CD4-positive, alpha-beta T cell treated with Interleukin-4 for 1 hour (primary cell): ENCODE data around the gene PDYN.

ENCODE experiments used
- DNase-seq, 2 donors: peaks; one replicate each; pipeline ENCODE4 v3.0.0-alpha.2; 2020 to 2022

The PDYN gene

GRCh38 chr20:1949347-1950100 is 44.3 kb downstream of the PDYN start:
- DNase-seq: no peak

- DNase-seq: no peak
Measured at GRCh38 chr20:1947535-1947846, 46.4 kb downstream of the PDYN start.

DNA sequence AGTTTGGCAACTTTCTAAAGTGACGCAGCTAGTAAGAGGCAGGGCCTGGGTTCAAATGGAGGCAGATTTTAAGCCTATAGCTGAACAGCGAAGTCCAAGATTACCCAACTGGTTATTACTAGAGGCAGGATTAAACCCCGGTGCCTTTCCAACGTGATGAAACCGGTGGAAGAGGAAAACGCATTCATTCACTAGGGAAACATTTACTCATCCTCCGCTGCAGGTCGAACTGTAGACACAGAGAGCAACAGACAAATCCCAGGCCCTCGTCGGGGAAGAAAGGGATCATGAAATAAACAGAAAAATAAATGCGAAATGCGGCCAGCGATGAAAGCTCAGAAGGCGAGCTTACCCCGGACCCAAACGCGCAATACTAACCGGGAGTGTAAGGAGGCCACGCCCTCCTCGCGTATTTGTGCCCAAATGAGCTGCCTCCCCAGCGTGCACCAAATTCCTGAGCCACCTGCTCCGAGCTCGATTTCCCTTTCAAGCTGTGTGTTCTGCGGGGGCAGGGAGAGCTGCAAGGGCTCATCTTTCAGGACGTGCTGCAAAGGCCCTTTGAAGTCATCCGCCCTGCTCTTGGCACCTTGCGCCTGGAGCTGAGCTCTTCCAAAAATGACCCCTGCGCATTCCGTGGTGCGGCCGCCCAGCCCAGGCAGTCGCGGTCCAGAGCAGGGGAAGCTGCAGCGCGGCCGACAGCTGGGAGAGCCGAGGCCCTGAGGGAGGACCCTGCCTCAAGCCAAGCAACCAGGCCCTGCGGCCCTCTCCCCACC is 46.9 kb downstream of the PDYN start:
- DNase-seq: peak; percentile 30 to 69

GRCh38 chr20:1946442-1946761 is 47.5 kb downstream of the PDYN start:
- no peak for DNase-seq

DNA sequence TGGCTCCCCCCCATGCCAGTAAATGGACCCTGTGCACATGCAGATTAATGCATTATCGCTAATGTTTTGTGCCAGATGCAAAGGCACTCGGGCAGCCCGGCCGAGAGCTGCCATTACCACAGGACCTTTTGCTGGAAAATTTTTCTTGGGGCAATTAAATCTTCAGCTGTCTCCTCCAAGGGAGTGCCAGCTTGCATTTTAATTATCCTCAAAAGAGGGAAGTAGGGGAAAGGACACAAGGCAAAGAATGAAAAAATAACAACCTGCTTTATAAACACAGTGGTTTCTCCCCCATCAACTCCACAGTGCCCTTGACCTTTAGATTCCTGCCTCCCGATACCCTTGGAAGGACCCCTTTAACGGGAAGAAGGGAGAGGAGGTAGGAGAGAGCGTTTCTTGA is 48.2 kb downstream of the PDYN start:
- DNase-seq: no peak

- peak; percentile 32 to 80 for DNase-seq
Measured at GRCh38 chr20:1945134-1945618, 48.7 kb downstream of the PDYN start.

- DNase-seq: no peak
Measured at GRCh38 chr20:1944345-1945091, 49.3 kb downstream of the PDYN start.

- peak; percentile 9 to 80 for DNase-seq
Measured at GRCh38 chr20:1943275-1944002, 50.4 kb downstream of the PDYN start.

DNA sequence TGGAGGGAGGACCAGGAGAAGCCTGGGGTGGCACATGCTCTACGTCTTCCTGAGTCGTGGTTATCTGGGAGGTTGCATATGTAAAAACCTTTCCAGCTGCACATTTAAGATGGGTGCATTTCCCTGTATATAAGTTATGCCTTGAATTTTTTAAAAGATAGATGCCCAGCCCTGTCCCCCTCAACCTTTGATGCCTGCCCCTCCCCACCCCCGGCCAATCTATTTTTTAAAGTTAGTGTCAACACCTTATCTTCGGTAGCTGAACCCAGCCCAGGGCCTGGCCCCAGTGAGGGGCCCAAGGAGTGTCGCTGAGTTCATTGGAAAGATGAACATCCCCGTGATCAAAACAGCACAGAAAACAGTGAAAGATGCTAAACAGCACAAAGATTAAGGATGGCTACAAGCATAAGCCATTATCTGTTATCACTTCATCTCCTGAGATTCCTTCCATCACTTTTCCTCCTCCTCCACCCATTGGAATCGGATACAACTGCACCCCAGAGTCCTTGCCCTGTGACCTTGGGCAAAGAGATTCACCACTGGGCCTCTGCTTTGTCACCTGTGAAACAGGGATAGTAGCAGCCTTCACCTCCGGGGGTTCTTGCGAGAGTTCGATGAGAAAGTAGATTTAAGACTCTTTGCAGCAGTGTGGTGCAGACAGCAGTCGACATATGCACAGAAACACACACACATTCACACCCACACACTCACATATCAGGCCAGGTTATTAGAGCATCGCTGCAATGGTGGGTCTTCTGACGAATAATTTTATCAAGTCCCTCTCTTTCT is 51.2 kb downstream of the PDYN start:
- DNase-seq: no peak

DNA sequence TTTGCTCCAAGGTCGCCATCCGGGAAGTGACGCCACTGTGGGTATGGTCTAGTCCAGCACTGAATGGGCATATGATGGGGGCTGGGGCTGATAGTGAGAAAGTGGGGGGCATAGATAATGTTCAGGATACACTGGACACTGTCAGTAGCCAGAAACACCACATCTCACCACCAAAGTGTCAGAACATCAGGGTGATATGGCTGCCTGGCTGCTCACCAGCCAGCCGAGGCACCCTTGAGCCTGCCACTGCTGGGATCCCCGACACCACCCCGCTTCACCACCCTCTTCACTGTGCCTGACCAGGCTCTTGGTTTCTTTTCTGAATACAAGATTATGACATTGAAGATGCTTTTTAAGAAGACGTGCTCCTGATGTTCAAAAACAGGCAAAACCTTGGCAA is 51.8 kb downstream of the PDYN start:
- no peak for DNase-seq

GRCh38 chr20:1941226-1941625 is 52.6 kb downstream of the PDYN start:
- DNase-seq: no peak

GRCh38 chr20:1940581-1940980 is 53.3 kb downstream of the PDYN start:
- DNase-seq: no peak

GRCh38 chr20:1939270-1939595 is 54.6 kb downstream of the PDYN start:
- DNase-seq: no peak

DNA sequence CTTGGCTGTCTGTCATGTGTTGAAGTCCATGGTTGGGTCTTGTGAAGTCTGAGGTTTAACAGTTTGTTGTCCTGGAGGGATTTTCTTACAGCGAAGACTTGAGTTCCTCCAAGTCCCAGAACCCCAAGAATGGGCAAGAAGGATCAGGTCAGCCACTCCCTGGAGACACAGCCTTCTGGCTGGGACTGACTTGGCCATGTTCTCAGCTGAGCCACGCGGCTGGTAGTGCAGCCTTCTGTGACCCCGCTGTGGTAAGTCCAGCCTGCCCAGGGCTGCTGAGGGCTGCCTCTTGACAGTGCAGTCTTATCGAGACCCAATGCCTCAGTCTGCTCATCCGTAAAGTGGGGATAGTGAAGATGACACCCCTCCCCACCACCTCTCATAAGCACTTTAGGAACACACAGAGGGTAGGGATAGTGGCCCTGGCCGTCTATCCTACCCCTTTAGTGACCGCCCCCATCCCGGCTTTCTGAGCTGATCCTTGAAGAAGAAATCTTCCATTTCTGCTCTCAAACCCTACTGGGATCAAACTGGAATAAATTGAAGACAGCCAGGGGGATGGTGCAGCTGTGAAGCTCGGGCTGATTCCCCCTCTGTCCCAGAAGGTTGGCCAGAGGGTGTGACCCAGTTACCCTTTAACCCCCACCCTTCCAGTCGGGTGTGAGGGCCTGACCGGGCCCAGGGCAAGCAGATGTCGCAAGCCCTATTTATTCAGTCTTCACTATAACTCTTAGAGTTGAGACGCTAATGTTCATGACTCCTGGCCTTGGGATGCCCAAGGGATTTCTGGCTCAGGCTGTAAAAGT is 55.2 kb downstream of the PDYN start:
- DNase-seq: no peak

DNA sequence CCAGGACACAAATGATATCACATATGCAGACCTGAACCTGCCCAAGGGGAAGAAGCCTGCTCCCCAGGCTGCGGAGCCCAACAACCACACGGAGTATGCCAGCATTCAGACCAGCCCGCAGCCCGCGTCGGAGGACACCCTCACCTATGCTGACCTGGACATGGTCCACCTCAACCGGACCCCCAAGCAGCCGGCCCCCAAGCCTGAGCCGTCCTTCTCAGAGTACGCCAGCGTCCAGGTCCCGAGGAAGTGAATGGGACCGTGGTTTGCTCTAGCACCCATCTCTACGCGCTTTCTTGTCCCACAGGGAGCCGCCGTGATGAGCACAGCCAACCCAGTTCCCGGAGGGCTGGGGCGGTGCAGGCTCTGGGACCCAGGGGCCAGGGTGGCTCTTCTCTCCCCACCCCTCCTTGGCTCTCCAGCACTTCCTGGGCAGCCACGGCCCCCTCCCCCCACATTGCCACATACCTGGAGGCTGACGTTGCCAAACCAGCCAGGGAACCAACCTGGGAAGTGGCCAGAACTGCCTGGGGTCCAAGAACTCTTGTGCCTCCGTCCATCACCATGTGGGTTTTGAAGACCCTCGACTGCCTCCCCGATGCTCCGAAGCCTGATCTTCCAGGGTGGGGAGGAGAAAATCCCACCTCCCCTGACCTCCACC is 56.4 kb downstream of the PDYN start:
- DNase-seq: no peak

DNA sequence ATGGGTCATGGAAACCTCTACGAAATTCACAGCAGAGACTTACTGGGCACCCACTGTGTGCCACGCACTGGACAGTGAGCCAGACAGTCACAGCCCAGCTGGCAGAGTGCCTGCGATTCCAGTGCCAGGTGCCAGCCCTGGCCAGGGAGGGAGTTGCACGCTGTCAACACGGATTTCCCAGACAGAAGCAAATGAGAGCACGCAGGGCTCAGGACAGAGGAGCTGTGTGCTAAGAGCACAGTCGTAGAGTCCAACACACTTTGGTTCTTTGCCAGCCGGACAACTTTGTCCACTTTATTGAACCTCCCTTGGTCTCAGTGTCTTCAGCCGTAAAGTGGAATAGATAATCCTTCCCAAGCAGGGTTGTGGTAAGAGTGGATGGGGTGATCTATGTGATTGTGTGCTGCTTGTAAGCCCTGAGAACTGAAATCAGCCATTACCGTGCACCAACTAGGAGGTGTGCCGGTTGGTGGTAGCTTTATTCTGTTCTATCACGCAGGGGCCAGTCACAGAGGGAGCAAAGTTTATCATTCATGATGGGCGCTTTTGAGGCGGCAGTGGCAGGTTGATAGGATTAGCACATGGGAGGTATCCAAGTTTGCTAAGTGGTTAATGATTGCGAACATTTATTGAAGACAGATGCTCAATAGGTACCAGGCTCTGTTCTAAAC is 58.0 kb downstream of the PDYN start:
- DNase-seq: no peak

GRCh38 chr20:1934721-1935573 is 58.9 kb downstream of the PDYN start:
- DNase-seq: peak in 1 of 2 donors; percentile 31

DNA sequence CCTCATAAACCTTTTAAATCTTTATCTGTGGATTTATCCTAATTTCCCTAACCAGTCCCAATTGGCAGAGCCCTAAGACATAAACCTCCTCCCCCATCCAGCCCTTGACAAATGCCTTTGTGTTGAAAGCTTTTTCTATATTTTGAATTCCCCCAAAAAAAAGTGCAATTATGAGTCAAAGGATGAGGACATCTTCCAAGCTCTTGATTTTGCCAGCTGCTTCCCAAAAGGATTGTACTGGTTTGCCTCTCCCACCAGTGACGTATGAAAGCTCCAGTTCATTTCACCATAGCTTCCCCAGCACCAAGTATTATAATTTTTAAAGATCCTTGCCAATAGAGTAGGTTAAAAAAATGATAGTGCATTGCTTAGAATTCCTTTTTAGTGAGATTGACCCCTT is 59.7 kb downstream of the PDYN start:
- no peak for DNase-seq

DNA sequence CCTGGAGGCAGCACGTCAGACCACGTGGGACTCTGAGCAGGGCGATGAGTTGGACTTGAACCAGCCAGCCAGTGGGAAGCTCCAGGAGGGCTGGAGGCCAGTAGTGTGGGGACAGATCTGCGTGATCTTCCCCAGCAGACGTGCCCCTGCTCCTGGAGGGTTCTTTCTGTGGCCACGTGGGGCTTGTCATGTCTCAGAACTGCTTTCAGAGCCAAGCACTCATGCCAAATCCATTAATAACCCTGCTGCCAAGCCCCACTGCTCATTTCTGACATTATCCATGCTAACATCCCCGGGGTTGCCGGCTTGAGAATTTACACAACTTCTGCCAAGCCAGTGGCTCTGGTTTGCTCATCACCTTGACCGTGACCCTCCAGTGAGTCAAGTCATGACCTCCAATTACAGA is 60.4 kb downstream of the PDYN start:
- no peak for DNase-seq
